ENCODE results near the gene DFFB. TPM values are rescaled to one million over a fixed set of nuclear protein-coding genes. Genes with fewer than 3 reads are reported as not detected.
A peak's percentile ranks its signal among the peaks of the same experiment; 100 is the strongest.

Gene DFFB
- total and polyA plus RNA-seq, 10 donors, result 6.3 to 13.8 (median 10.3) TPM

DNA sequence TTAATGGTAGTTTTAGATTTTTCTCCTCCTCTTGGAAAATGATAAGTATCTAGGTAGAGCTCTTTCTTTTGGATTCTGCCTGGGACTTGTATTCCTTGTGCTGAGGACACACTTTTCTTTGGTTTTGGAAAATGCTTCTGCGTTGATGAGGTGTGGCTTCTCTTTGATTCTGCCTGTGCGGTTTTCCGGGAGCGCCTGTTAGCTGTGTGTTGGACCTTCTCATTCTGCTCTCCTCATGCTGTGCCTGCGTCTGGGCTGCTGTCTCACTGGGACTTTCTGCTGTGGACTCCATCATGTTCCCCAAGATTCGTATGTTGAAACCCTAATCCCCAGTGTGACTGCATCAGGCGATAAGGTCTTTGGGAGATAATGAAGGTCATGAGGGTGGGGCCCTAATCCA is 21.8 kb downstream of the DFFB start:
- TF ChIP-seq CTCF (IDR thresholded peaks at IDR 0.05 in 8 of 11, conservative IDR thresholded peaks at IDR 0.05 in 3 of 11) (no peak), POLR2A (IDR thresholded peaks at IDR 0.05) (no peak), POLR2AphosphoS5 (IDR thresholded peaks at IDR 0.05) (no peak)
- Histone ChIP-seq H3K4me1 (peaks cover 0 to 10% (median 0%) of the 10 kb centered on the region in 6 donors), H3K36me3 (peaks cover 0 to 83% (median 51%) of the 10 kb centered on the region in 6 donors), H3K4me3 (no peak overlapping the region), H3K27me3 (replicated peaks in 1 of 7) (no peaks in the 10 kb centered on the region), H3K27ac (no peak overlapping the region), H3K9me3 (peaks cover 0 to 15% (median 12%) of the 10 kb centered on the region in 8 donors)
- DNase-seq, result peak; percentile 8
- 95 to 99% (median 97%) methylated on average over 7 of the region's 7 CpGs for WGBS, 5 donors
- intact Hi-C loops (cut with DNase I; ENCODE audit: low total_unique reads), result no loop called here

DNA sequence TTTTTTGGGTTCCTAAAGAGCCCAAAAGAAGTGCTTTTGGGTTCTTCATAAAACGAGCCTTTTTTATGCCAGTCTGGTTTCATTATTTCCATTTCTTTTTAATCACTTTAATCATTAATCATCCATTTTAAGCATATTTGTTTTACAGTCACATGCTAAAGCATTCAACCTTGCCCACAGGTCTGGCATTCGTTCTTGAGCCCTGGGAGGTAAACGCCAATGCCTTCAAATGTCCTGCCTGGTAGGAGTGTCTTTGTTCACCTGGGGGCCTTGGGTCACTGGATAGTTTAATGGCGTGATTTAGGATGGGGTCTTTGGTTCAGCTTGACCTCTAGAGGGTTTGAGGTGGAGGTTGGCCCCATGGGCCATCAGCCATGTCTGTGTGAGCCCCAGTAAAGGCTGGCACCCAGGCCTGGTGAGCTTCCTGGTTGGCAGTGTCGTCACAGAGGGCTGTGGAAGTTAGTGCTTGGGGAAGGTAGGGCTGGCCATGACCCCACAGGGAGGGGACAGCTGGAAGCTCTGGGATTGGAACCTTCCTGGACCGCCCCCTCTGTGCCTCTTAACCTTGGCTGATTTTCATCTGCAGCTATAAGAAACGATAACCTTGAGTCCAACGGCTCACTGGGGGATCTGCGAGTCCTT is 22.6 kb downstream of the DFFB start:
- WGBS, 5 donors, result 73 to 88% (median 80%) methylated on average over 6 to 9 of the region's 9 CpGs
- Histone ChIP-seq H3K27me3 (replicated peaks in 1 of 7) (no peaks in the 10 kb centered on the region), H3K36me3 (peaks cover 0 to 85% (median 48%) of the 10 kb centered on the region in 6 donors), H3K4me3 (no peak overlapping the region), H3K4me1 (peaks cover 0 to 10% (median 0%) of the 10 kb centered on the region in 6 donors), H3K9me3 (peaks cover 0 to 15% (median 12%) of the 10 kb centered on the region in 8 donors), H3K27ac (no peak overlapping the region)
- DNase-seq, result peak; percentile 45
- intact Hi-C loops (cut with DNase I; ENCODE audit: low total_unique reads), result no loop called here
- TF ChIP-seq POLR2AphosphoS5 (IDR thresholded peaks at IDR 0.05) (no peak), POLR2A (IDR thresholded peaks at IDR 0.05) (no peak), CTCF (IDR thresholded peaks at IDR 0.05 in 8 of 11, conservative IDR thresholded peaks at IDR 0.05 in 3 of 11) (no peak)

GRCh38 chr1:3880429-3881192 is 23.3 kb downstream of the DFFB start:
- intact Hi-C loops (cut with DNase I; ENCODE audit: low total_unique reads), result no loop called here
- DNase-seq, result peak; percentile 40
- Histone ChIP-seq H3K4me1 (peaks cover 0 to 10% (median 0%) of the 10 kb centered on the region in 6 donors), H3K27me3 (replicated peaks in 1 of 7) (no peaks in the 10 kb centered on the region), H3K27ac (peak overlapping the region in 1 of 8 donors; percentile 18), H3K9me3 (peaks cover 0 to 15% (median 12%) of the 10 kb centered on the region in 8 donors), H3K4me3 (no peak overlapping the region), H3K36me3 (peaks cover 0 to 85% (median 44%) of the 10 kb centered on the region in 6 donors)
- TF ChIP-seq CTCF (IDR thresholded peaks at IDR 0.05 in 8 of 11, conservative IDR thresholded peaks at IDR 0.05 in 3 of 11), result no peak
- TF ChIP-seq POLR2AphosphoS5 (IDR thresholded peaks at IDR 0.05), result no peak
- TF ChIP-seq POLR2A (IDR thresholded peaks at IDR 0.05), result no peak
- WGBS, 5 donors, result 75 to 89% (median 81%) methylated on average over 16 to 20 of the region's 20 CpGs

DNA sequence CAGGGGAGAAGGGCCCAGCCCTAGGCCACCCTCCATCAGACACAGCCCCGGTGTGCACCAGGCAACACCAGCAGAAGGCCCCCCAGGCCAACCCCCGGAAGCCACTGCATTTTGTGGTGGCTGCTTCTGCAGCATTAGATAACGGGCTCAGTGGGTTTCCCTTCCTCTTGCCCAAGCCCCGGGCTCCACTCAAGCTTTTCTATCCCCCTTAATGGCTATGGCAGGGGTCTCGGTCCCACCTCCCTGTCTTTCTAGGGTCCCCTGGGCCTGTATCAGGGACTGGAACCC is 23.9 kb downstream of the DFFB start:
- TF ChIP-seq CTCF (IDR thresholded peaks at IDR 0.05 in 8 of 11, conservative IDR thresholded peaks at IDR 0.05 in 3 of 11), result no peak
- TF ChIP-seq POLR2AphosphoS5 (IDR thresholded peaks at IDR 0.05), result no peak
- TF ChIP-seq POLR2A (IDR thresholded peaks at IDR 0.05), result no peak
- DNase-seq, result peak; percentile 72
- Histone ChIP-seq H3K27me3 (replicated peaks in 1 of 7) (no peaks in the 10 kb centered on the region), H3K9me3 (peaks cover 0 to 15% (median 12%) of the 10 kb centered on the region in 8 donors), H3K4me1 (peaks cover 0 to 10% (median 0%) of the 10 kb centered on the region in 6 donors), H3K27ac (peak overlapping the region in 1 of 8 donors; percentile 18), H3K36me3 (peaks cover 0 to 85% (median 46%) of the 10 kb centered on the region in 6 donors), H3K4me3 (no peak overlapping the region)
- intact Hi-C loops (cut with DNase I; ENCODE audit: low total_unique reads), result no loop called here
- WGBS, 5 donors, result 52 to 74% (median 66%) methylated on average over 5 of the region's 5 CpGs
